GM12878 (cell line): Measurements from ENCODE around the gene MBNL1. TPM values are rescaled to one million over a fixed set of nuclear protein-coding genes. Genes with fewer than 3 reads are reported as not detected.
A peak's percentile ranks its signal among the peaks of the same experiment; 100 is the strongest.

Experiments
- ATF3 ChIP-seq: IDR thresholded peaks from 2 replicates; pipeline ENCODE4 v1.6.1; 2011; ENCODE audit warnings: low read depth, mild to moderate bottlenecking, low read length, moderate library complexity, borderline replicate concordance; ENCODE audit errors: extremely low read depth
- ATF7 ChIP-seq: fragments of 450-650 bp; IDR thresholded peaks from 2 replicates; pipeline ENCODE4 v1.6.1; 2016; ENCODE audit warnings: low read depth, mild to moderate bottlenecking
- CUX1 ChIP-seq: IDR thresholded peaks from 2 replicates; pipeline ENCODE4 v1.6.1; 2012; ENCODE audit warnings: improper control_type of control experiment, low read depth, low read length; ENCODE audit not compliant: insufficient replicate concordance
- EGR1 ChIP-seq, 2 experiments: IDR thresholded peaks; 1 replicate in 1 of 2; 2 replicates in 1 of 2; pipeline ENCODE4 v1.6.1; 2011 to 2012; ENCODE audit warnings: low read depth in 2 of 2, low read length in 2 of 2, borderline replicate concordance in 1 of 2, mild to moderate bottlenecking in 1 of 2, moderate library complexity in 1 of 2
- HCFC1 ChIP-seq: fragments of 150-350 bp; IDR thresholded peaks from 2 replicates; pipeline ENCODE4 v1.6.1; 2014; ENCODE audit warnings: low read length
- IRF3 ChIP-seq: fragments of 450-650 bp; IDR thresholded peaks from 2 replicates; pipeline ENCODE4 v1.6.1; 2014; ENCODE audit warnings: mild to moderate bottlenecking
- IRF5 ChIP-seq: fragments of 450-650 bp; IDR thresholded peaks from 2 replicates; pipeline ENCODE4 v1.6.1; 2017; ENCODE audit warnings: borderline replicate concordance
- MYB ChIP-seq: fragments of 150-350 bp; IDR thresholded peaks from 2 replicates; pipeline ENCODE4 v1.6.1; 2014; ENCODE audit warnings: mild to moderate bottlenecking, low read depth, low read length, borderline replicate concordance
- NBN ChIP-seq: fragments of 450-650 bp; IDR thresholded peaks from 2 replicates; pipeline ENCODE4 v1.6.1; 2016
- RAD21 ChIP-seq: IDR thresholded peaks from 2 replicates; pipeline ENCODE4 v1.6.1; 2011; ENCODE audit warnings: mild to moderate bottlenecking, low read depth, low read length, moderate library complexity; ENCODE audit not compliant: insufficient read depth
- SIN3A ChIP-seq: IDR thresholded peaks from 2 replicates; pipeline ENCODE4 v1.6.1; 2012; ENCODE audit warnings: low read depth, low read length, improper control_type of control experiment
- SPI1 ChIP-seq: IDR thresholded peaks from 2 replicates; pipeline ENCODE4 v1.6.1; 2011; ENCODE audit warnings: low read depth, mild to moderate bottlenecking, low read length, moderate library complexity, borderline replicate concordance; ENCODE audit not compliant: insufficient read depth
- TBL1XR1 ChIP-seq: IDR thresholded peaks from 2 replicates; pipeline ENCODE4 v1.6.1; 2012; ENCODE audit warnings: low read depth, low read length, improper control_type of control experiment
- ZBTB33 ChIP-seq: fragments of 450-650 bp; IDR thresholded peaks from 2 replicates; pipeline ENCODE4 v1.6.1; 2017; ENCODE audit warnings: mild to moderate bottlenecking
- polyA plus RNA-seq, 11 experiments: library from polyadenylated mRNA; depleted of rRNA in 4 of 11; unstranded in 6 of 11; stranded (reverse) in 5 of 11; fragments of >200 nt; fragmentation: Nextera tagmentation in 4 of 11; fragmentation: Illumina TruSeq in 1 of 11; extraction: Ambion mirVana in 4 of 11; extraction: Trizol in 1 of 11; gene quantifications; 1 replicate in 1 of 11; 2 replicates in 10 of 11; pipeline versions ENCODE4 v1.2.1 to v1.2.3, GENCODE V29; 2011 to 2016; ENCODE audit warnings: inconsistent platforms in 2 of 11, missing spikeins in 2 of 11, low read depth in 1 of 11
- total RNA-seq, 4 experiments: library from RNA; depleted of rRNA in 3 of 4; stranded (reverse); fragments of >200 nt in 3 of 4; fragmentation: Illumina TruSeq in 1 of 4; extraction: Trizol in 1 of 4; gene quantifications; 2 replicates each; pipeline versions ENCODE4 v1.2.1 to v1.2.3, GENCODE V29; 2013 to 2021
- TF ChIP-seq, protein P1 (sequence below): fragments of 450-650 bp; IDR thresholded peaks from 2 replicates; pipeline ENCODE4 v1.6.1; 2017; ENCODE audit warnings: antibody characterized with exemption, mild to moderate bottlenecking, moderate library complexity

The MBNL1 gene
- total and polyA plus RNA-seq, 10 of the 15 experiments (the other 5 are each of a cell fraction or from before 2014, with no cell fraction given): 59.6 to 337 (median 143) TPM

DNA sequence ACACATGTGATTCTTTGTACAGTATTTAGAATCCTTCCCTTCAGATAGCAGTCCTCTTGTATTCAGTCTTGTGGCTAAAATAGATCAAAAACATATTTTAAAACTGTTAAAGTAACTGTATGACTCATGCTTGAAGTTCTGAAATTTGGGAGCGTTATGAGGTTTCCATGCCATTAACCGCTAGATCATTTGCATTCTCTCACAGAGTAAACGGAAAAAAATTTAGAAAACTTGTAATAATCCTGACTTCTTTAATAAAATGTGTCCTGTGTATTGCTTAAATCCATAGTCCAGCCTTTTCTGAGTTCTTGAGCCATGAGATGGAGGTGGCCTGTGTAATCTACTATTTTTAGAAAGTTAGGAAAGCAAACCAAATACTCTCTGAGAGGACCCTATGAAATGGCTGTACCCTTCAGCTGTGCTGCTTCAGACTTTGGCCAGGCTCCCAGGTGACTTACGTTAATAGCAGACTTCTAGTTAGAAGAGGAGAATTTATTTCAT, 33.8 kb downstream of the MBNL1 start (continued):
- TF ChIP-seq SPI1: no peak
- no peak for TF ChIP-seq IRF3
- TF ChIP-seq ZBTB33: no peak
- no peak for TF ChIP-seq RAD21
- no peak for TF ChIP-seq CUX1
- TF ChIP-seq NBN: no peak
- TF ChIP-seq, protein P1, sequence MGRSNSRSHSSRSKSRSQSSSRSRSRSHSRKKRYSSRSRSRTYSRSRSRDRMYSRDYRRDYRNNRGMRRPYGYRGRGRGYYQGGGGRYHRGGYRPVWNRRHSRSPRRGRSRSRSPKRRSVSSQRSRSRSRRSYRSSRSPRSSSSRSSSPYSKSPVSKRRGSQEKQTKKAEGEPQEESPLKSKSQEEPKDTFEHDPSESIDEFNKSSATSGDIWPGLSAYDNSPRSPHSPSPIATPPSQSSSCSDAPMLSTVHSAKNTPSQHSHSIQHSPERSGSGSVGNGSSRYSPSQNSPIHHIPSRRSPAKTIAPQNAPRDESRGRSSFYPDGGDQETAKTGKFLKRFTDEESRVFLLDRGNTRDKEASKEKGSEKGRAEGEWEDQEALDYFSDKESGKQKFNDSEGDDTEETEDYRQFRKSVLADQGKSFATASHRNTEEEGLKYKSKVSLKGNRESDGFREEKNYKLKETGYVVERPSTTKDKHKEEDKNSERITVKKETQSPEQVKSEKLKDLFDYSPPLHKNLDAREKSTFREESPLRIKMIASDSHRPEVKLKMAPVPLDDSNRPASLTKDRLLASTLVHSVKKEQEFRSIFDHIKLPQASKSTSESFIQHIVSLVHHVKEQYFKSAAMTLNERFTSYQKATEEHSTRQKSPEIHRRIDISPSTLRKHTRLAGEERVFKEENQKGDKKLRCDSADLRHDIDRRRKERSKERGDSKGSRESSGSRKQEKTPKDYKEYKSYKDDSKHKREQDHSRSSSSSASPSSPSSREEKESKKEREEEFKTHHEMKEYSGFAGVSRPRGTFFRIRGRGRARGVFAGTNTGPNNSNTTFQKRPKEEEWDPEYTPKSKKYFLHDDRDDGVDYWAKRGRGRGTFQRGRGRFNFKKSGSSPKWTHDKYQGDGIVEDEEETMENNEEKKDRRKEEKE: no peak
- TF ChIP-seq SIN3A: no peak
- TF ChIP-seq ATF7: peak; percentile 46; the same call in 1 of the 2 replicates
- no peak for TF ChIP-seq EGR1 (IDR thresholded peaks at IDR 0.05; ENCODE audit: borderline replicate concordance in 1 of 2, low read depth in 2 of 2, low read length in 2 of 2)
- TF ChIP-seq ATF3: no peak
- TF ChIP-seq TBL1XR1: peak; percentile 78; the same call in 1 of the 2 replicates
- TF ChIP-seq MYB: peak; percentile 70
- no peak for TF ChIP-seq HCFC1
- TF ChIP-seq IRF5: no peak
